Smooth muscle cell (in vitro differentiated cells): ENCODE results near the gene LIPI. TPM values are rescaled to one million over a fixed set of nuclear protein-coding genes. Genes with fewer than 3 reads are reported as not detected.
A peak's percentile ranks its signal among the peaks of the same experiment; 100 is the strongest.

Experiments
- DNase-seq: peaks from one replicate; lab custom pipeline; 2025; ENCODE audit not compliant: unreplicated experiment; lab: John Stamatoyannopoulos, UW
- H2AFZ ChIP-seq: fragments of 200-600 bp; sonication (generic); 2 replicates; pipeline ENCODE4 v1.6.0; 2016; ENCODE audit warnings: antibody characterized with exemption, low read depth, mild to moderate bottlenecking
- H3F3A ChIP-seq: fragments of 200-600 bp; sonication (generic); 2 replicates; pipeline ENCODE4 v1.6.0; 2017; ENCODE audit warnings: antibody characterized with exemption, low read depth
- H3K27ac ChIP-seq: fragments of 200-600 bp; sonication (generic); 2 replicates; pipeline ENCODE4 v1.5.1; 2016; ENCODE audit warnings: low read depth, mild to moderate bottlenecking
- H3K27me3 ChIP-seq: fragments of 200-600 bp; sonication (generic); 2 replicates; pipeline ENCODE4 v1.6.1; 2016; ENCODE audit warnings: low read depth, mild to moderate bottlenecking
- H3K36me3 ChIP-seq: fragments of 200-600 bp; sonication (generic); 2 replicates; pipeline ENCODE4 v1.5.1; 2016; ENCODE audit warnings: low read depth
- H3K4me1 ChIP-seq: fragments of 200-600 bp; sonication (generic); 2 replicates; pipeline ENCODE4 v1.5.1; 2016; ENCODE audit warnings: low read depth
- H3K4me2 ChIP-seq: fragments of 200-600 bp; sonication (generic); 2 replicates; pipeline ENCODE4 v1.6.0; 2016; ENCODE audit warnings: mild to moderate bottlenecking
- H3K4me3 ChIP-seq: fragments of 200-600 bp; sonication (generic); 2 replicates; pipeline ENCODE4 v1.5.1; 2016; ENCODE audit warnings: mild to moderate bottlenecking
- H3K79me2 ChIP-seq: fragments of 200-600 bp; sonication (generic); 2 replicates; pipeline ENCODE4 v1.6.0; 2016; ENCODE audit warnings: low read depth, mild to moderate bottlenecking
- H3K9ac ChIP-seq: fragments of 200-600 bp; sonication (generic); 2 replicates; pipeline ENCODE4 v1.6.0; 2016; ENCODE audit warnings: low read depth
- H3K9me3 ChIP-seq: fragments of 200-600 bp; sonication (generic); replicated peaks from 2 replicates; pipeline ENCODE4 v1.5.1; 2016; ENCODE audit warnings: low read depth
- H4K20me1 ChIP-seq: fragments of 200-600 bp; sonication (generic); 2 replicates; pipeline ENCODE4 v1.6.0; 2016; ENCODE audit warnings: low read depth
- CTCF ChIP-seq: fragments of 200-600 bp; sonication (generic); IDR thresholded peaks from 2 replicates; pipeline ENCODE4 v1.5.1; 2017; ENCODE audit warnings: borderline replicate concordance, mild to moderate bottlenecking, antibody characterized with exemption; ENCODE audit not compliant: insufficient read depth, poor library complexity, severe bottlenecking
- WGBS: methylation state at CpG from one replicate; pipeline ENCODE4 v1.1.7; 2016; ENCODE audit warnings: low lambda C conversion rate; 5-methylcytosine and 5-hydroxymethylcytosine counted together
- polyA plus RNA-seq: library from polyadenylated mRNA; unstranded; fragments of >200 nt; fragmentation: Nextera tagmentation; extraction: Ambion mirVana; gene quantifications from 2 replicates; pipeline ENCODE4 v1.2.1, GENCODE V29; 2016
- total RNA-seq: library from RNA; depleted of rRNA; stranded (reverse); fragments of >200 nt; gene quantifications from 2 replicates; pipeline ENCODE4 v1.2.3, GENCODE V29; 2014

The LIPI gene
- total RNA-seq, result not detected in 2 replicates
- not detected in 2 replicates for polyA plus RNA-seq

GRCh38 chr21:14210738-14211137 lies at the start of gene LIPI:
Gene LIPI (minus strand): TSS chr21:14210955. CDS start chr21:14210845, 110 bp downstream.
- no peak within 1 kb of the TSS for H3K9ac ChIP-seq
- no peaks in the 10 kb centered on the region for H4K20me1 ChIP-seq
- no peaks in the 10 kb centered on the region for H3F3A ChIP-seq
- 82% methylated on average over 1 of the region's 1 CpG for WGBS
- peaks cover 5% of the 10 kb centered on the region for H3K27me3 ChIP-seq
- H3K9me3 ChIP-seq, result no peaks in the 10 kb centered on the region
- no peak for TF ChIP-seq CTCF
- H3K4me3 ChIP-seq, result no peak within 1 kb of the TSS
- H3K4me2 ChIP-seq, result no peak within 1 kb of the TSS
- no peak within 1 kb of the TSS for H3K27ac ChIP-seq
- no peak within 1 kb of the TSS for H2AFZ ChIP-seq
- H3K4me1 ChIP-seq, result no peaks in the 10 kb centered on the region
- no peaks in the 10 kb centered on the region for H3K36me3 ChIP-seq
- no peak for DNase-seq
- H3K79me2 ChIP-seq, result no peaks in the 10 kb centered on the region

- no peaks in the 10 kb centered on the region for H3K9me3 ChIP-seq
- H3K36me3 ChIP-seq, result no peaks in the 10 kb centered on the region
- TF ChIP-seq CTCF, result no peak
- DNase-seq, result no peak
- no peak overlapping the region for H3K4me2 ChIP-seq
- H2AFZ ChIP-seq, result no peak overlapping the region
- H3K79me2 ChIP-seq, result no peaks in the 10 kb centered on the region
- WGBS, result 60% methylated on average over 1 of the region's 1 CpG
- peak overlapping the region; percentile 32 for H3K4me3 ChIP-seq
- no peak overlapping the region for H3K27ac ChIP-seq
- H3F3A ChIP-seq, result no peaks in the 10 kb centered on the region
- H3K9ac ChIP-seq, result no peak overlapping the region
- H3K4me1 ChIP-seq, result no peaks in the 10 kb centered on the region
- H4K20me1 ChIP-seq, result no peaks in the 10 kb centered on the region
- H3K27me3 ChIP-seq, result no peaks in the 10 kb centered on the region
Measured at GRCh38 chr21:14260174-14260764, 49.5 kb upstream of the LIPI start.

GRCh38 chr21:14259747-14260146 lies 49.0 kb upstream of the LIPI start:
- Histone ChIP-seq H4K20me1 (no peaks in the 10 kb centered on the region), H3K4me2 (no peak overlapping the region), H3K9me3 (no peaks in the 10 kb centered on the region), H3F3A (no peaks in the 10 kb centered on the region), H3K4me1 (no peaks in the 10 kb centered on the region), H3K27me3 (no peaks in the 10 kb centered on the region), H2AFZ (no peak overlapping the region), H3K79me2 (no peaks in the 10 kb centered on the region), H3K4me3 (peak overlapping the region; percentile 32), H3K27ac (no peak overlapping the region), H3K36me3 (no peaks in the 10 kb centered on the region), H3K9ac (no peak overlapping the region)
- no peak for DNase-seq
- peak; percentile 56 for TF ChIP-seq CTCF
- 36% methylated on average over 3 of the region's 3 CpGs for WGBS

GRCh38 chr21:14251336-14251735 lies 40.6 kb upstream of the LIPI start:
- no peaks in the 10 kb centered on the region for H3K36me3 ChIP-seq

More at GRCh38 chr21:14251336-14251735, 40.6 kb upstream of the LIPI start:
- no peak for DNase-seq
- H3K79me2 ChIP-seq, result no peaks in the 10 kb centered on the region
- no peak overlapping the region for H3K4me3 ChIP-seq
- no peak for TF ChIP-seq CTCF
- no peak overlapping the region for H3K9ac ChIP-seq
- 55% methylated on average over 1 of the region's 1 CpG for WGBS
- H3K4me1 ChIP-seq, result no peaks in the 10 kb centered on the region
- H2AFZ ChIP-seq, result no peak overlapping the region
- no peaks in the 10 kb centered on the region for H4K20me1 ChIP-seq
- H3K9me3 ChIP-seq, result no peaks in the 10 kb centered on the region
- H3K4me2 ChIP-seq, result no peak overlapping the region
- no peak overlapping the region for H3K27ac ChIP-seq
- no peaks in the 10 kb centered on the region for H3F3A ChIP-seq
- H3K27me3 ChIP-seq, result no peaks in the 10 kb centered on the region
